NCI-H82 treated with DMSO at 0.1 percent for 48 hours (cell line): Measurements from ENCODE around the gene GBE1.
"Not testable (repeated sequence)": the region's sequence is repeated elsewhere in the genome, so short reads cannot be mapped to it uniquely, and the experiment has no call there.

Experiments used
- DNase-seq: peaks from one replicate; lab custom pipeline; 2025; ENCODE audit not compliant: unreplicated experiment; lab: John Stamatoyannopoulos, UW

The GBE1 gene

DNA sequence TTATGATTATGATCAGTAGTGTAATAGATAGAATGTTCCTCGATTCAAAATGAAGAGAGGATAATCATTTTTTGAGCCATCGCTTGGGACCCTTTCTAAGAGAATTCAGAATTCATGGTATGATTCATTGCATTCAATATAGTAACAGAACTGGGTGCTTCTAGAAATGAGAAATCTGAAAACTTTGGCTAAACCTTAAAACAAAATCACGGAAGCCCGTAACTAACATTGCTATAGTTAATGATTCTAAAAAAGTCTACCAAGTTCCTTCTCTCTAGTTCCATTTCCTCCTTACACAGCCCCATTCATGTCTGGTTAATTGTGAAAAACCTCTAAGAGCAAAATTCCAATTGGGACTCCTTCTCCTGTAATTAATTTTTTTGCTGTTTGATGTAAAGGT, 217.1 kb downstream of the GBE1 start:
- DNase-seq = no peak

DNA sequence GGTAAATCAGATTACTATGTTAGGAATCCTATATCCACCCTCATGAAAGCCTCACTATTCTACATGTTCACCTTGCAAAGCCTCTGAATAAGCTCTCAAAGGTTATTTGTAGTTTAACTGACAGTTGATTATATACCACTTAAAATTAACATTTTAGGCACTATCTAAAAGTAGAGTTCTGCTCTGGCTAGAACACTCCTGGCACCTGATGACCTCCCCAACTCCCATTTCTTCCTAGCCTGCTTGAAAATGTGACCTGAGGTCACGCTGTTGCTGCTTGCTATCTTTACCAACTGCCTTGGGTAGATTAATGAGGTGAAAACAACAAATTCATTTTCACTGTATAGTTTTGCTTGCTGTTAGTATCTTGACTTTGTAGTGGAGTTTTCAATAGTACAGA, 220.7 kb downstream of the GBE1 start:
- no peak for DNase-seq

DNA sequence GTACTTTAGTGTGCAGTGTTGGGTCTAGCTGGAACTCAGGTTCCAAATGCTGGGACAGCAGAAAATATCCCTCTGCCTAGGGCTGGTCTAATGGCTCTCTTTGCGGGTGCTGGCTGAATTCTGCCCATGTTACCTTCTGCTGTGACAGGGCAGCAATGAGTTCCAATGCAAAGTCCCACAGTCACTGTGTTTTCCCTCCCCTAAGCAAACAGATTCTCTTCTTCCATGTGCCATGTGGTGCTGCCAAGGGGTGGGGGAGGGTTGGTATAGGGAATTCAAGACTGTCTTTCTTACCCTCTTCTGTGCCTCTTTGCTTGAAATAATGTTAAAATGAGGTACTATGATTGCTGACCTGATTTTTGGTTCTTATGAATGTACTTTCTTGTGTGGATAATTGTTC, 229.6 kb downstream of the GBE1 start:
- DNase-seq = no peak

DNA sequence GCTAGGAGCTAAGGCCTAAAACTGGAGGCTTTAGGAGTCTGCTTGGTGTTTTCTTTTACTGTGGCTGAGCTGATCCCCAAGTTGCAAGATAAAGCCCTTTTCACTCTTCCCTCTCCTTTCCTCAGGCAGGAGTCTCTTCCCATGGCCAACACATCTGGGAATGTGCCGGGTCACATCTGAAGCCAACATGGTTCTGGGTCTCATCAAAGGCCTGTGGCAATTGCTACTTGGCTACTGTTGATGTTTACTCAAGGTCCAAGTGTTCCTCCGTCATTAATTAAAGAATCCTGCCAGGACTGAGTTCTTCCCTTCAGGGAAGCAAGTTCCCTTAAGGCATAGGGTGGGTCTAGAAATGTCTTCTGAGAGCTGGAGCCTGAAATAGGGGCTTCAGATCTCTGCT, 230.2 kb downstream of the GBE1 start:
- no peak for DNase-seq

DNA sequence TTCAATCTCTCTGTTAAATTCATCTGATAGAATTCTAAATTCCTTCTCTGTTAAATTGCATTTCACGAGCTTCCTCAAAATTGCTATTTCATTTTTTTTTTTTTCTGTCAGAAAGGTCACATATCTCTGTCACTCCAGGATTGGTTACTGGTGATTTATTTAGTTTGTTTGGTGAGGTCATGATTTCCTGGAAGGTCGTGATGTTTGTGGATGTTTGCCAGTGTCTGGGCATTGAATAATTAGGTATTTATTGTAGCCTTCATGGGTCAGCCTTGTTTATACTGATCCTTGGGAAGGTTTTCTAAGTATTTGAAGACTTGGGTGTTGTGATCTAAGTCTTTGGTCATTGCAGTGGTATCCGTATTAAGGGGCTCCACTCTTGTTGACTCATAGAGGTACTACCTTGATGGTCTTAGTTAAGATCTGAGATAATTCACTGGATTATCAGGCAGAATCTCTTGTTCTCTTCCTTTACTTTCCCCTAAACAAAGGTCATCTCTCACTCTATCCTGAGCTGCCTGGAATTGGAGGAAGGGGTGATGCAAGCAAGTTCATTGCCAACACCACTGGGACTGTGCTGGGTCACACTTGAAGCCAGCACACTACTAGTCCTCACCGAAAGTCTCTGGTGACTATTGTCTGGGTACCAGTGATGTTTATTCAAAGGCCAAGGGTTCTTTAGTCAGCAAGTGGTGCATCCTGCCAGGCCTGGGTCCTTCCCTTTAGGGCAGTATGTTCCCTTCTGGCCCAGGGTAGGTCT, 231.1 kb downstream of the GBE1 start:
- no peak for DNase-seq

DNA sequence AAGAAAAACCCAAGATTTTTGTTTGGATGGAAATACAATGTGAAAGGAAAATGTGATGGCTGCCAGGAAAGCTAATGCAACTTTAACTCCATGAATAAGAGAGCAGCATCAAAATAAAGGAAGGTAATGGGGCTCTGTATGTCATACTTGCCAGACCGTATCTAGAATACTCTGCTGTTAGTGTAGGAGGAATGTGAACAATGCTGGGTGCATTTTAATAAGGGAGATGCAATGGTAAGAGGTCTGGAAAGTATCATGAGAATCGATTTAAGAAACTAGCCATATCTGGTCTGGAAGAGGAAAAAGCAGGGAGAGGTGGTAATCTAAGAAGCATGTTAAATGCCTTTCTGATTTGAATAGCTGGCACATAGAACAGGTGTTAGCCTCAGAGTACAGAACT, 239.6 kb downstream of the GBE1 start:
- DNase-seq = no peak

DNA sequence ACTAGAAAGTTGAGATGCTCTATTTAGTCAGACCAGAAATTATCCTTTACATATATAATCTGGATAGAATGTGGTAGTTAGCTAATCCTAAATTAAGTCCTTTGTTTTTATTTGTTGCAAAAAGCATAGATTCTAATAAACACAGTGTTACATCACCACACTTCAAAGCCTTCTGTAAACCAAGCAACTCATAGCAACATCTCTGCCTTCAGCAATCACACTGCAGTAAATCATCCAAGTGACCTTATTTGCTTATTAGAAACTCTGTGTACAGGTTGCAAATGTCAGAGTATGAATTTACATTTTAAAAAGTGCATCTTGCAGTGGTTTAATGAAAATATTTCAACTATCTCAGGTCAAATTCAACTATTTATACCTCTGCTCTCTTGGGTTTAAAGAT, 242.5 kb downstream of the GBE1 start:
- no peak for DNase-seq

DNA sequence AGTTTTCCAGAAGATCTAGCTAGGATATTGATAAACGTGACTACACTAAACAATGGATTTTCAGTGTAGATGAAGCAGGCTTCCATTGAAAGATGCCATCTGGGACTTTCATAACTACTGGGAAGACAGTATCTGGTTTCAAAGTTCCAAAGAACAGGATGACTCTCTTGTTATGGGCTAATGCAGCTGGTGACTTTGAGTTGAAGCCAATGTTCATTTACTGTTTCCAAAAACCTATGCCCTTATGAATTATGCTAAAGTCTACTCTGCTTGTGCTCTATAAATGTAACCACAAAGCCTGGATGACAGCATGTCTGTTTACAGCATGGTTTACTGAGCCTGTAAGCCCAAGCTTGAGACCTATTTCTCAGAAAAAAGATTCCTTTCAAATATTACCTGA, 245.4 kb downstream of the GBE1 start:
- no peak for DNase-seq

DNA sequence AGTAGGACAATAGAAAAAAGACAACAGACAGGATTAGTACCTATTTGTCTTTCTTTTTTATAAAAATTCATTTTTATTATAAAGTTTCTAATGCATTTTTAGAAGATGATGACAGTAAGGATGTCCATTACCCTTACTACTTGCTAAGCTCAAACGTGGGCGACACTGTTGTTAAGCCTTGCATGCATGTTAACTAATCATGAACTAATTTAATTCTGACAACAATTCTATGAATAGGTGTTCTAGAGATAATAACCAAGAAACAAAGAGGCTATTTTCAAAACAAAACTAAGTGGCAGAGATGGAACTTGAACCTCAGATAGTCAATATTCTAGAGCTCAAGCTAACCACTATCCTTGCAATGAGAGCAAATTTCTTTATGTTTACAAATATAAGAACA, 247.9 kb downstream of the GBE1 start:
- DNase-seq = no peak

DNA sequence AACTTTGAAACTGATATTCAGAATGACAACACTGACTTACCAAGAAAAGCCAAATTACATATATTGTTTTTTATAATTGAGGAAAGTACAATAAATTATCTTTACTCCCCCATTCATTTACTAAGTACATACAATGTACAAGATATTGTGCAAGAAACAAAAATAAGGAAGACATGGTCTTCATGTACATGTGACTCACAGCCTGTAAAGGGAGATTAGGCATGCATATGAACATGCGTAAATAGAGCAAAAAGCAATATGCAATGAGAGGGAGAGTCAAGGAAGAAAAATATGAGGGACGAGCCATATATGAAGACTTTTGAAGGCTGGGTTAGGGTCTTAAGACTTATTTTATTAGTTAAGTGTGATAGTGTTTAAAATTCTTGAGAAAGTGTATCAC, 258.4 kb downstream of the GBE1 start:
- DNase-seq = no peak

DNA sequence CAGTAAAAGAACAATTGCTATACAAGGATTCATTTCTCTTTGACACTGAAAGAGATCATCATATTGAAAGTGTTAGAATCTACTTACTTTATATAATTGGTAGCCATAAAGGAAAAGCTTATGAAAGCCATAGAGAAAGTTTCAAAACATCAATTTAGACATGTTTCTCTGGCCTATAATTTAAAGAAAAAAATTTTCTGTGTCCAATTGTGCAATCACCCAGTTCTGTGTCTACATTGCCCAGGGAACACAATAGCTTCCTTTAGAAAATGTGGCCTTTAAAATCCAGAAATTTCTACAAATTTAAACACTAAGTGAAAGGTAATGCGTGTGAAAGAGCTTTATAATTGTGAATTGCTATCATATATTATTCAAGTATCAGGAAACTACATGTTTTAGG, 259.2 kb downstream of the GBE1 start:
- no peak for DNase-seq

DNA sequence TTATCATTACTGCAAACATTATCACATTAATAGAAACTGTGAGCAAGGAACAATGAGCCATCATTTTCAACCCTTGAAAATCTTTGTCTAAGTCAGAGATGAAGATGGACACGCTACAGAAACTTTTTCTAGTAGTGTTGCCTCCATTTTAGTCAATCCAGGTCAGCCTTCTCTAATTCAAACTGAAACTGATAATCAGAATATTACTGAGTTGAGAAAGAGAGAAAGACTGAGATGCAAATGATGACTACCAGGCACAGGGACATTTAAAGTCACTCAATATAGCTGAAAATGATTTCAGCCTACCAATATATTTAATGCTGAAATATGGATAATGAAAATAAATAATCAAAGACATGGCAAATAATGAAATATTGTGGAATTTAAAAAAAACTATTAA, 261.4 kb downstream of the GBE1 start:
- no peak for DNase-seq

DNA sequence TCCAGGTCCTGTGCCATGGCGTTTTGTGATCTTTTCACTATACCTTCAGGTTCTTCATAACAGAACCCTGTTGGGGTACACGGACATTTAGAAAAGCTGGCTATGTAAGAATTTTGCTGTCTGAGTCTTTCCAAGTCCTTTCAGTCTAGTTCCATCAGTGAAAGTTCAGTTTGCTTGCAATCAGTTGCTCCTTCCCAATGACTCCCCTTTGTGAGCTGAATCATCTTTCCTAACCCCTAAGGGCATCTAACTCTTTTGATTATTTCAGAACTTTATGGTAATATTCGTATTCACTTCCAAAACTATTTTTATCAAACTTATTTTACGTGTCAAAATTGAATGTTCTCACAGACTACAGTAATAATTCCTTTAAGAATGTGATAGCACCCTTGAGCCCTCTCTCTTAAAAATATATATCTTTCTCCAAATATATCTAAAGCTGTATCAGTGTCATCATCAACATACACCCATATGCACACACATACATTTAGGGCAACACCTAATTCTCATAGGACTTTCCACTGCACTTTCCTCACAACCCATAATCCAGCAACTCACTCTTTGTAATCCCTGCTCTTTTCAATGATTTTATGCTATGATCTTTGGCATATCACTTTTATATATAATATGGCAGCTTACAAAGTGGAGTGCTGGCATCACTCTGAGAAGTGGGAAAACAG, 263.7 kb downstream of the GBE1 start:
- no peak for DNase-seq

DNA sequence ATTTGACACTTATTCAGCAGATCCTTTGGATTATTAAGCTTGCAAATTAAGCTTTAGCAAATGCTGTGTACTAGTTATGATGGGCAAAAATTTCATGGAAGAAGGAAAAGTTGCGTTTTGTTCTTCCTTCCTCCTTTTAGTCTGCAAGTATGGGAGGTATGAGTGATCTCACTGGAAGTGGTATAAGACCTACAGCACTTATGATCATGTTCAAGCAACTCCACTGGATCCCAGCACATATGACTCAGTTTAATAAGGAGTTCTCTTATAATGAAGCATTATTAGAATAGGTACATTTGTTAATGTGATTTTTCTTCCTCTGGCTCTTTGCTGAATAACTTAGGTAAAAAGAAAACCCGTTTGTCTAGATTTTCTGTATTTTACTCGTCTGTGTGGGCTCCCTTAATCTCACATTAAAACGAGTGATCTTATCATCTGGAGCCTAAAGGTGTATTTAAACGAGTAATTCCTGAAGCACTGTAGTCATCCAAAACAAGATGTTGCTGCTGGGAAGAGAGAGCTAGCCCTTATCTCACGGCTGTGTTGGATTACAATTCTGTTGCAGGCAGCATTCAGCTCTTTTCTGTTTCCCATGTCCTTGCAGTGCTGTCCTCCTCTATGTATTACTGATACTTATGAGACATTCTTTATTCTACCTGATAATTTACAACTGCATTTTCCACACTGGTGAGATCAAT, 264.9 kb downstream of the GBE1 start:
- DNase-seq = no peak

DNA sequence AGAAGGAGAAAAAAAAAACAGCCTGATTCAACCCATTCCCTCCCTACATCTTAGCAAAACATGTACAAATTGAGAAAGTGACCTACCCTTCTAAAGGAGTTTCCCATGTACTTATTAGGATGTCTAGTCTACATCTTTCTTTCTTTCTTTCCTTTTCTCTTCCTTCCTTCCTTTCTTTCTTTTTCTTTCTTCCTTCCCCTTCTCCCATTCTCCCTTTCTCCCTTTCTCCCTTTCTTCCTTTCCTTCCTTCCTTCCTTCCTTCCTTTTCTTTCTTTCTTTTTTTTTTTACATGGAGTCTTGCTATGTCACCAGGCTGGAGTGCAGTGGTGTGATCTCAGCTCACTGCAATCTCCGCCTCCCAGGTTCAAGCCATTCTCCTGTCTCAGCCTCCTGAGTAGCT, 269.0 kb downstream of the GBE1 start:
- DNase-seq = not testable (repeated sequence)

DNA sequence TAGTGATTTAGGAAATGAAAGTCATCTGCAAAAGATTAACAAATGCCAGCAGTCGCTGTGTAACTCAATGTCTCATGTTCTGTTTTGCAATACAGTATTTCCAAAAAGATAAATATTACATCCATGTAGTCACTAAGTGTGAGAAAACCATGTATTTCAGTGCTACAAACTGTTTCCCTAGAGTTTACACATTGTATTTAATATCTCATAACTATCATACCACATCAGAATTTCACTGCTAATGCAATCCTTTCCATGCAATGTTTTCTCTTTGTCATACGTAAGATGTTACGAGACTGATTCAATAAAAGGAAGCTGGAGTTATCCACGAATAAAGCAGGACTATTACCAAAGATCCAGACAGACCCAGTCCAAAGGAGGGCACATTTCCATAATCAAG, 269.4 kb downstream of the GBE1 start:
- DNase-seq = no peak

DNA sequence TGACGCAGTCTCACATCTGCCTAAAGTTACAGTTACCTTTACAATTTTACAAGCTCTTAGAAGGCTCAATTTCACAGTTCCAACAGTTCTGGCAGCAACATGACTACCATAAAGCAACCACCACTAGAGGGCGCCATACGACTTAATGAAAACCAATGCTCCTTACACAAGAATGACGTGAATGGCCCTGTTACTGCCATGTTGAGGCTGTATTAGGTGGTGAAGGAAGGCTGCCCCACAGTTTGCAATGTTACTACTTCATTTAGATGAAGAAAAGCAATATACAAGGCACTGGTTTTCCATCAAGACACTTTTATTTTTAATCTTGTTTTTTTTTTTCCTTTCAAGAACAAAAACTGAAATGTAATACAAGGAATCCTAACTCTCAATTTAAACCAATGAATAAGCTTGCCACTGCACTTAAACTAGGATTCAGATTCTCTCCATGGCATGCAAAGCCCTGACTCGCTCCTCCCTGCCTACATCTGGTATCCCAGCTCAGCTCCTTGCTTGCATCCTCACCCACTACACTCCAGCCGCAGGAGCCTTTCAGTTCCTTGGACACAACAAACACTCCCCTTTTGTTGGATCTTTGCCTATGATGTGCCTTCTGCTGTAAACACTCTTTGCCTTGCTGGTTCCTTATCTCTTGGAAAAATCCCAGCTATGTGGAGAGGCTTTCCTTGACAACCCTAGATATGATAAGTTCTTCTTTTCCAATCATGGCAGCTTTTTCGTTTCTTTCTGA, 270.7 kb downstream of the GBE1 start:
- DNase-seq = peak; percentile 46

DNA sequence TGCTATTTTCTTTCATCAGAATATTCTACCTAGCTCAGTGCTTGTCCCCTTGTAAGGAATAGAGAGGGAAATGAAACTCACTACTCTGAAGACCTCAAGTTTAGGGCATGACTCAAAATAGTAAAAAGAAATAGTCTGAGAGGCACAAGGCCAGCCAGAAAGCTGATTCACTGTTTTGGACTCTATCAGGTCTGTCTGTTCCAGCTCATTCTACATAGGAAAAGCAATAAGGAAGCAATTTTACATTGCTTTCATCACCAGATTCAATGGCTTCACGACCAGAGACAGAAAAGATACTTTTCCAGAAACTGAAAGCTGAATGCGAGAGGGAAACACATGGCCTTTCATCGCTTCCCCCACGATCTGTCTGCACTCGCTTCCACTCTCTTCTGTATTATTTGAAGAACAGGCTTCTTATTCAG, 276.0 kb downstream of the GBE1 start:
- DNase-seq = no peak

DNA sequence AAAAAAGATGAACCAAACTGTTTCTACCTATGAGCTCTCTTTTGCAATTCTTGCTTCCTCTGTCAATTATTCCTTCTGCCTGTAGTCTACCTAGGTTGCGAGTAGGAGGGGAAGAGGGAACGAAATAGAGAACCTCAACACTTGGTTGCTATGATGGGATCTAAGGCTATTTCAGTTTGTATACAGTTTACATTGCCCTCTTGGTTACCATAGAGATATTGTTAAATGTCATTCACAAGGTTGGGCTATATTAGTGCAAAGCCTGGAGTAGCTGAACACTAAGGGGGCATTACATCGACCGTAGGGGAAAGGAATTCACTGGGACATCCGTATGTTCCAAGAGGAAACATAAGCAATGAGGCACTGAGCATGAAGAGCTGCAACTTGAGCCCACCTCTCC, 276.9 kb downstream of the GBE1 start:
- no peak for DNase-seq

DNA sequence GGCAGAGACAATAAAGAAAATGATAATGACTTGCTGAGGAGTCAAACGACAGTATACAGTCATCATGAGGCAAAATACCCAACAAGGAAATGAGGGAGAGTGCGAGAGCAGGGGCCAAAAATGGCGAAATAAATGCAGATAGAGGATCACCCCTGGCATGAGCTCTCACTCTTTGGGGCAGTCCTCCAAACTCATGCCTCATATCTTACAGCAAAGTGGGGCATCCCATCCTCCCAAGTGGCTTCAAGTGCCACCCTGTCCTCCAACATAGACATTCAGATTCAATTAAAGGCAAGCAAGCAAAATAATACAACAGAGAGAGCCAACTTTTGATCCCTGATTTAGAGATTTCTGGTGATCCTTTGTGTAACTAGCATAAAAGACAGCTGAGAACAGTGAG, 278.4 kb downstream of the GBE1 start:
- DNase-seq = no peak

DNA sequence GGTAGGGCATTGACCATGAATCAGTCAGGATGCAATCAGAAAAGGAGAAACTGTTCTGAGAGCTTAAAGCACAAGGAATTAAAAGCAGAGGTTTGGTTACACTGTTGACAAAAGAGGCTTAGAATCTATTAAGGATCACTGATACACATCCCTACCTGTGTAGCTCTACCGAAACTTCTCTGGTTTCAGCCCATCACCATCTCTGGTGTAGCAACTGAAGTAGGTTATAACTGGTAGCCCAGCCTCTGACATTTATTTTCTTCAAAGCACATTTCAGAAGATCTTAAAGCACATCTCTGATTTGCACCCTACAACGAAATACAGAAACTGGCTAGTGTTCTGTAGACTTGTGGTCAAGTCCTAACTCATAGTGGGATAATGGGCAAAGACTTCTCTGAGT, 283.7 kb downstream of the GBE1 start:
- DNase-seq = no peak

DNA sequence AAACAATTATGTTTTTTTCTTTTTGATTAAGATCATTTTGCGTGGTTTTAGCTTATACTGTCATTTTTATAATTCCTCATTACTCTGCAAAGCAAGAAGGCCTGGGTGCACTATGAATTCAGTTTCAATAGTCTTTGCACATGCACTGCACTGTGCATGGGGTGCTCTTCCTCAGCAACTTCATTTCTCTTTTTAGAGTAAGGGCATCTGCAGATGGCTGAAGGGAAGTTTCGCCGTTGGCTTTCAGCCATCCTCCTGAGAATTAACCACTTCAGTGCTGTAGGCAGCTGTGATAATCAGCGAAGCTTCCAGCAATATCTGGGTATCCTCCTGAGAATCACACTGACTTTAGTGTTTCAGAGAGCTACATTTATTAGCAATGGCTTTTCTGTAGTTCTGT, 284.8 kb downstream of the GBE1 start:
- DNase-seq = no peak
